Mucosa of gallbladder (tissue), 1 donor: ENCODE results near the gene SNX20. TPM values are rescaled to one million over a fixed set of nuclear protein-coding genes. Genes with fewer than 3 reads are reported as not detected.

Experiments
- DNase-seq: peaks from one replicate; pipeline ENCODE4 v3.0.0-alpha.2; 2020; ENCODE audit warnings: low spot score
- total RNA-seq: library from RNA; stranded (reverse); gene quantifications from one replicate; pipeline ENCODE4 v1.2.1, GENCODE V29; 2021
- donor health status: DM: no; HTN: no; CAD: no.

Gene SNX20, protein sequence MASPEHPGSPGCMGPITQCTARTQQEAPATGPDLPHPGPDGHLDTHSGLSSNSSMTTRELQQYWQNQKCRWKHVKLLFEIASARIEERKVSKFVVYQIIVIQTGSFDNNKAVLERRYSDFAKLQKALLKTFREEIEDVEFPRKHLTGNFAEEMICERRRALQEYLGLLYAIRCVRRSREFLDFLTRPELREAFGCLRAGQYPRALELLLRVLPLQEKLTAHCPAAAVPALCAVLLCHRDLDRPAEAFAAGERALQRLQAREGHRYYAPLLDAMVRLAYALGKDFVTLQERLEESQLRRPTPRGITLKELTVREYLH
- 4.2 TPM for total RNA-seq

DNA sequence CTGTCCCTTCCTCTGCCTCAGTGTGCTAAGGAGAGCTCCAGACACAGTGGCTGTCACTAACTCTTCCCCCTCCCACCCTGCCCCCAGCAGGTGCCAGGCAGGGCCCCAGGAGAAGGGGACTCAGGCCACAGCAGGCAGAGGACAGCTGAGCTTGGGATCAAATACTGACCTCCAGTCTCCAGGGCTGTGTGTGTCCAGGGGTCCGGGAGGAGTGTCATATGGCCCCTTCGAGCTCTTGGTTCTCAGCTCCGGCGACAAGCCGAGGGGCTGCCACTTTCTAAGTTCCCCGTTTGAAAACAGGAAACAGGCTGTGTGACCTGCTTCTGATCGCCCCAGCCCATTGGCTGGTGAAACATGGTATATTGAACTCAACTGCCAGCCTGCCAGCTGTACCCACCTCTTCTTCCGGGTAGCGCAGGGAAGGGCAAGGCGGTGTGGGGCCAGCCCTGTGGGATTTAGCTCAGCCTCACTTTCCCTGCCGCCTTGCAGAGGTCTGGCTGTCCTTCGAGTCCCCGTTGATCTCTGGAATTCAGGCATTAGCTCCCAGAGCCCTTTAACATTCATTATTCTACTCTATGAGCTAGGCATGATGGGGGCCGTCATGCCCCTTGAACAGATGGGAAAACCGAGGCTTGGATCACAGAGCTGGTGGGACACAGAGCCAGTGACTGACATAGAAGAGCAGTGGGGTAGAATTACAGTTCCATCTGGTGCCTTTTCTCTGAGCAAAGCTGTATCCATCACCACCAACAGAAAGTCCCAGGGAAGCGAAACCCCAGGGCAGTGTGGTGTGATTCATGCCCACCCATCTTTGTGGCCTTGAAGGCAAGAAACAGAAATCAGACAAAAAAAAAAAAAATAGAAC lies at the start of gene SNX20:
Gene SNX20, minus strand, starts transcription at position 292 of the 865 bp plus-strand sequence. CDS start 3,786 bp downstream, outside the sequence.
- DNase-seq = peak; percentile 45

DNA sequence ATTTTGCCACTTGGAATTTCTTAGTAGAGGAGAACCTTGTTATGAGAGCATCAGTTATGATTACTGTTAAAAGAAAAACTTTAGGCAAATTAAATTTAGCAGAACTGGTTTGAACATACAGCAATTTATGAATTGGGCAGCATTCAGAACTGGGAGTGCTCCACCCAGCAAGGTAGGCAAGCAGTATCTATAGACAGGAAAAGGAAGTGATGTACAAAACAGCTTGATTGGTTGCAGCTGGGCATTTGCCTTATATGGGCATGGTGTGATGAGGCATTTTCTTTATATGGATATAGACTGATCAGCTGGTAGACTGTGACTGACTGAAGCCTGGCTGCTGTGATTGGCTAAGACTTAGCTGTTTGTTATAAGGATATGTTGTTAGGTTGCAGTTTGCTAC lies 43.2 kb upstream of the SNX20 start:
- DNase-seq = no peak

DNA sequence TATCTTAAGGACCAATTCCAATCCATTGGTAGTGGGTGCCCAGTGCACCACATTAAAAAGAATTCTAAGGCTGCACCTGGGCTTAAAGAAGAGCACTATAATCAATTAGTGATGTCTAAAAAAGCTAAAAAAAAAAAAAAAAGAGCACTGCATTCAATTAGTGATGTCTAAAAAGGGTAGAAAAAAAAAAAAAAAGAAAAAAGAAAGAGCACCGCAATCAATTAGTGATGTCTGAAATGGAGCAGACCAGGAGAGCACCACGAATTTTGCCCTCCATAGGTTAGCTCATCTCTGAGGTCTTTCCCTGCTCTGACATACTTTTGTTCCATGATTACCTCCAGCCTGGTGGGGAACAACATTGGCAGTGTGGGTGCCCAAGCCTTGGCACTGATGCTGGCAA lies 41.8 kb upstream of the SNX20 start:
- no peak for DNase-seq

DNA sequence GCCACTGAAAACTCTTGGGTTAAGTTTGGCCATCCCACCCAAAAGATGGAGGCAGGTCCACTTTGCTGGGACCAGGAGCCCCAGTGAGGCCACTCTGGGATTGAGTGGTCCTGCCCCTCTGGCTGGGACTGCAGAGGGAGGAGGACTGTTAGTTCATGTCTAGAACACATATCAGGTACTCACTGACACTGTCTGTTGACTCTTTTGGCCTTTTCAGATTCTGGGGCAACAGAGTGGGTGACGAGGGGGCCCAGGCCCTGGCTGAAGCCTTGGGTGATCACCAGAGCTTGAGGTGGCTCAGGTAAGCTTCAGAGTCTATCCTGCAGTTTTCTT lies 41.3 kb upstream of the SNX20 start:
- DNase-seq = no peak

DNA sequence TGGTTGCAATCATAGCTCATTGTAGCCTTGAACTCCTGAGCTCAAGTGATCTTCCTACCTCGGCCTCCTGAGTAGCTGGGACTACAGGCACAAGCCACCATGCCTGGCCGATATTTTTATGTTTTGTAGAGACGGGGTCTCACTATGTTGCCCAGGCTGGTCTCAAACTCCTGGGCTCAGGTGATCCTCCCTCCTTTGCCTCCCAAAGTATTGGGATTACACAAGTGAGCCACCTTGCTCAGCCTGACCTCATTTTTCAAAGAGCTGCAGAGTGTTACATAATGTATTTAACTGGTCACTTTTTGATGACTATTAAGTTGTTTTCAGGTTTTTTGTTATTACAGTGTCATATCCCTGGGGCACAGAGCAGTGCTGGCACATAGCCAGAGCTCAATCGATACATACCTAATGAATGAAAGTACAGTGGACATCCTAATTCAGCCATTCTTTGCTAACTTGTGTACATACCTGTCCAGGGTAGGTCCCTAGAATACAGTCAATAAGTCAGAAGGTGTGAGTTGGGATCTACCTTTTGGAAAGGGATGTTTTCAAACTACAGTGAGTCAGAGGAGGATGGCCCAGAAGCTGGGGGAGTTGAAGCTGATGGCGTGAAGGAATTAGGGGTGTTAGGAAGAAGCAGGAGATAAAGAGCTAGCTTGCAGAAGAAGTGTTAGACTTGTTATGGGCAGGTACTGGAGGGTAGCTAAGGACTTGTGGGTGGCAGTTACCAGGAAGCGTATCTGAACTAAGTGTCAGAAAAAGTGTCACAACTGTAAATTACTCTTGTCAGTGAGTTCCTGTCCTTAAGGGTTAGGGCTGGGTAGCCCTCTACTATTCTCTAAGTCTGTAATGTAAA lies 40.7 kb upstream of the SNX20 start:
- peak; percentile 79 for DNase-seq

DNA sequence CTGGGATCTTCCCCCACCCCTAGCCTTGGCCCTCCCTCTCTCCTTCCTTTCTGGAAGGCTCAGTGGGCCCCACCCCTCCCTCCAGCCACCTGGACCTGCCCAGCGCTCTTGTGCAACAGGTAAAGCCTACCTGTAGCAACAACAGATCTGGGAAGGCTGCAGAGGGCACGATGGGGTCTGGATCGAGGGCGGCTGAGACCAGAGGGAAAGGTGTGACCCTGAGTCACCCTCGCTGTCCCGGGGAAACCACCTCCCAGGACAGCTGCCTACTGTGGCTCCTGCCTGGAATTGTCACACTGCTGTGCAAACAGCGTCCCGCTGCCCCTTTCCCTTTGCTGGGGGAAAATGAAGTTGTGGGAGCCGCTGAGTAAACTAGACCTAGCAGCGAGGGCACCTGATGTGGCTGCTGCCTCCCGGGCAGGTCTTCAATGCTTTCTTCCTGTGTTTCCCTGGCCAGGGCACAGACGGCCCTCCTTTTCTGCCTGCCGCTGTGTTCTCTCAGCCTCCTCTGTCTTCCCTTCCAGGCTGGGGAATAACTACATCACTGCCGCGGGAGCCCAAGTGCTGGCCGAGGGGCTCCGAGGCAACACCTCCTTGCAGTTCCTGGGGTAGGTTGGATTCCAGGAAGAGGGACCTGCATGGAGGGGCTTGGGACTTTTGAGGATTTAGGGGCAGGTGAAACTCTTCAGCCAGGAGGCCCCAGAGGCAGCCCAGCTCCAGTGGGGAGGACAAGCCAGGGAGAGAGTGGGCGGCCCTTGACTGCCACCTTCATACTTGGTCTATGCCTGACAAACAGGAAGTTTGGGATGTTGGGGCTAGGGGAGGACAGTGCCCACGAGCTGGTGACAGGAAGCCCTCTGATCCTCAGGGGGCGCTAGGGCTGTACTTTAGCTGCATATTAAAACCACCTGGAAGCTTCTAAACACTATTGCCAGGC lies 38.6 kb upstream of the SNX20 start:
- DNase-seq = peak; percentile 21

DNA sequence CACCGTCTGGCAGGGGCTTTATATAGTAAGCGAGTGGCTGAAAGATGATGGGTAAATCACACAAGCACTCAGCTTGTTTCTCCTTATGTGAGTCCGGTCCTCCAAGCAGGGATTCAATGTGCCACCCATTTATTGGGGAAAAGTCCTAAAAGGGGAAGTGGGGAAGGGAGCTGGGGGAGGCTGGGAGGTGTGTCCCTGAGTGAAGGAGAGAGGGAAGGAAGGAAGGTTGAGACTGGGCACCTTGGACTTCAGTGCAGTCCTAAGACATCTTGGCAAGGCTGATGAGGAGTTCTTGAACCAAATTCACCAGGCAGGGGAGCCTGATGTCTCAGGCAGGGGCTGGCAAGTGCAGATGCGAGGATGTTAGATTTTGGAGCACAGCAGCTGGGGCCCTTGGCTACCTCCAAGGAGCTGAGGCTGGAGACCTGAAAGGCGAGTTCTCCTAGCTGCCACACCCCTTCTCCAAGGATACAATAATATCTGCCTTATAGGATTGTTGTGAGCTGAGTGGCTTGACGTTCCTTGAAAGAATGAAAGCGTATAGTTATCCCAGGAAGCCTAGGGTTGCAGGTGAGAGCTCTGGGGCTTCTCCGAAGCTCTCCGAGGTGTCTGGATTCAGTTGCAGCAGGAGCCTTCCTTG lies 37.8 kb upstream of the SNX20 start:
- no peak for DNase-seq

DNA sequence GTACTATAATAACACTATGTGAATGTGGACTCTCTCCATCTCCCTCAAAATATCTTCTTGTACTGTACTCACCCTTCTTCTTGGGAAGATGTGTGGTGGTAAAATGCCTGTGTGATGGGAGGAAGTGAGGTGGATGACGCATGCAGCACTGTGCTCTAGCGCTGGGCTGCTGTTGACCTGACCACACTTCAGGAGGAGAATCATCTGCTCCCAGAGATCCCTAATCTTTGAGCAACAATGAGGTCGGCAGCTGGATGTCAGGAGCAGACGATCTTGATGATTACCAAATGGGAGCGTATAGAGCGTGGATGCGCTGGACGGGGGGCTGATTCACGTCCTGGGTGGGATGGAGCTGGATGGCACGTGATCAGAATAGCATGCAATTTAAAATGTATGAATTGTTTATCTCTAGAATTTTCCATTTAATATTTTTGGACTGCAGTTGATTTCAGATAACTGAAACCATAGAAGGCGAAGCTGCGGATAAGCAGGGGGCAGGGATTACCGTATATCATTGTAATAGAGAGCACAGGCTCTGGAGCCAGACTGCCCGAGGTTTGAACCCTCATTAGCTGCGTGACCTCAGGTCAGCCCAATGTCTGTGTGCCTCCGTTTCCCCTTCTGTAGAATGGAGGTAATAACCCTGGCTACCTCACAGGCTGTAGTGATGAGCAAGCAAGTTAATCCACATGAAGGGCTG lies 37.1 kb upstream of the SNX20 start:
- no peak for DNase-seq

DNA sequence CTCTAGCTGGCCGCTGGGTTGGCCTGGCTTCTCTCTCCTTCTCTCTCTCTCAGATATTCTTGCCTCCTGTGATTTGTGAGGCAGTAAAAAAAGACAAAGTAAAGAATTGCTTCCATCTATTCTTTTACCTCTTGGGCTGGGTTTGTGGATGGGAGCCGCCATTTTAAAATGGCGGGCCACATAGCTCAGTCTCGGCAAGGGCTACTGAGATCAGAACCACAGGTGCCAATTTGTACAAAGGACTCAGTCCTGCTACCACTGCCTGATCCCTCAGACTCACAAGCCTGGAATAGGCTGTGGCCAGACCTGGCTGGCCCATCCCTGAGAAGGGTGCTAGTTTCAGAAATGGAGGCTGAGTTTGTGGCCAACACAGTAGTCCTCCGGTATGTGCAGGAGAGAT lies 36.4 kb upstream of the SNX20 start:
- no peak for DNase-seq

DNA sequence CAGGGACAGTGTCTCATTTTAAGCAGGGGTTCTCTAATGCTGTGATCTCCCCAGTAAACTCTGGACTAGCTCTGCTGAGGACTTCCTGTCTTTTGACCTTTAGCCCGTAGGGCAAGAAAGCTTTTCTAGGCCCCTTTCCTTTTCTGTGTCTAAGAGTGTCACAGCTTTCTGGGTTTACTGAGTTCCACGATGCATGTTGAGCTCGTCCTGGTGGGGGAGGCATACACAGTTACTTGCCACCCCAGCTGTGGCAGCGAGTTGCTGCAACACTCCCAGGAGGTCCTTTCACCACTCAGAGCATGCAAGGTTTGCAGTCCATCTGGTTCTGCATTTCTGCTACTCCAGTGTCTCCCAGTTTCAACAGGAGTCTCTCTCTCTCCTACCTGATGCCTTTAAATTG lies 36.0 kb upstream of the SNX20 start:
- no peak for DNase-seq

DNA sequence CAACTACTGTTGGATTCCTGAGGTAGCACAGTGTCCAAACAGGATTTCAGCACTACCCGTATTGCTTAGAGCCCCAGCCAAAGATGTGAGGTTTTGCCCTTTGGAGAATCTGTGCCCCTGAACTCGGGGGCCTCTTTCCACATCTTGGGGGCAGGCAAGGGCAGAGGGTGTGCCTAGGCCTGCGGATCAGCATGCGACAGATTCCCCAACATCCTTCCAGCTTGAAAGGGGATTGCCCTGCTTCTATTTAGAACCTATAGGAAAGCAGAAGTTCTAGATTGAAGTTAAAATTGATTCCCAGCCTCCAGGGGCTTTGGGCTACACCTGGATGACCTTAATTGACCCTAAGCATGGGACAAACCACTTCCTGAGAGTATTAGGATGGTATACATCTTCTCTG lies 31.8 kb upstream of the SNX20 start:
- no peak for DNase-seq

DNA sequence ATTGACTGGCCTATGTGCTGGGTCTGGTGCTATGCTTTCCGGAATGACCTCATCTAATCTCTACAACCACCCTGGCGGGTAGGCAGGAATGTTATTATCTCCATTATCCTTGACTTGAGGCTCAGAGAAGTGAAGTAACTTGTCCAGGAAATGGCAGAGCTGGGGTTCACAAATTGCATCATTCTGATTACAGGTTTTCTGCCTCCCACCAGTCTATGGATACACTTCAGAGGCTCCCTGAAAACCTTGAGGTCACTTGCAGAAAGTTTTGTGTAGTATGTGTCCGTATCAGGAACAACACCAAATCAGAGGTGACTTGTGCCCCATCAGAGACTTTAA lies 31.4 kb upstream of the SNX20 start:
- DNase-seq = no peak

DNA sequence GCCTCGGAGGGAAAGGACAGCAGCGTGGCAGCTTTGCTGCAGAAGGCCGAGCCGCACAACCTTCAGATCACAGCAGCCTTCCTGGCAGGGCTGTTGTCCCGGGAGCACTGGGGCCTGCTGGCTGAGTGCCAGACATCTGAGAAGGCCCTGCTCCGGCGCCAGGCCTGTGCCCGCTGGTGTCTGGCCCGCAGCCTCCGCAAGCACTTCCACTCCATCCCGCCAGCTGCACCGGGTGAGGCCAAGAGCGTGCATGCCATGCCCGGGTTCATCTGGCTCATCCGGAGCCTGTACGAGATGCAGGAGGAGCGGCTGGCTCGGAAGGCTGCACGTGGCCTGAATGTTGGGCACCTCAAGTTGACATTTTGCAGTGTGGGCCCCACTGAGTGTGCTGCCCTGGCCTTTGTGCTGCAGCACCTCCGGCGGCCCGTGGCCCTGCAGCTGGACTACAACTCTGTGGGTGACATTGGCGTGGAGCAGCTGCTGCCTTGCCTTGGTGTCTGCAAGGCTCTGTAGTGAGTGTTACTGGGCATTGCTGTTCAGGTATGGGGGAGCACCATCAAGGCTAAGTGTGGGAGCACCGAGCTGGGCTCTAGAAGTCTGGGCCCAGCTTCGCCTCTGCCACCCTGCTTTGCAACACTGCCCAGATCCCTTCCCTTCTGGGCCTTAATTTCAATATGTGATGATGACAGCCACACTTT lies 30.9 kb upstream of the SNX20 start:
- no peak for DNase-seq

DNA sequence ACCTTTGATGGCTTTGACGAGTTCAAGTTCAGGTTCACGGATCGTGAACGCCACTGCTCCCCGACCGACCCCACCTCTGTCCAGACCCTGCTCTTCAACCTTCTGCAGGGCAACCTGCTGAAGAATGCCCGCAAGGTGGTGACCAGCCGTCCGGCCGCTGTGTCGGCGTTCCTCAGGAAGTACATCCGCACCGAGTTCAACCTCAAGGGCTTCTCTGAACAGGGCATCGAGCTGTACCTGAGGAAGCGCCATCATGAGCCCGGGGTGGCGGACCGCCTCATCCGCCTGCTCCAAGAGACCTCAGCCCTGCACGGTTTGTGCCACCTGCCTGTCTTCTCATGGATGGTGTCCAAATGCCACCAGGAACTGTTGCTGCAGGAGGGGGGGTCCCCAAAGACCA lies 29.9 kb upstream of the SNX20 start:
- DNase-seq = no peak

DNA sequence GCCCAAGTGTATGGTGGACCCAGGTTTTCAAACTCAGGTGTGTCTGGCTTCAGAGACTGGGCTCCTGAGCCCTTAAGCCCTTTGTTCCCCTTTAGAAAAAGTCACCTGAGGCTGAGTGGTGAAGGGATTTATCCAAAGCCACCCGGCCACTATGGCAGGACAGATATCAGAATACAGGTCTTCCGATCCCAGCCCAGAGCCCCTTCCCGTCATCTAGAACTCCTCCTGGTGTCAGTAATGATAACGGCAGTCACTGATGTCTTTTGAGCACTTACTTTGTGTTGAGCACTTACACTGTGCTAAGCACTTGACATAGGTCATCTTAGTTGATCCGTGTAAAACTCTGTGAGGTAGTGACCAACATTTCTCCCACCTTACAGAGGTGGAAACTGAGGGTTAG lies 28.9 kb upstream of the SNX20 start:
- no peak for DNase-seq

DNA sequence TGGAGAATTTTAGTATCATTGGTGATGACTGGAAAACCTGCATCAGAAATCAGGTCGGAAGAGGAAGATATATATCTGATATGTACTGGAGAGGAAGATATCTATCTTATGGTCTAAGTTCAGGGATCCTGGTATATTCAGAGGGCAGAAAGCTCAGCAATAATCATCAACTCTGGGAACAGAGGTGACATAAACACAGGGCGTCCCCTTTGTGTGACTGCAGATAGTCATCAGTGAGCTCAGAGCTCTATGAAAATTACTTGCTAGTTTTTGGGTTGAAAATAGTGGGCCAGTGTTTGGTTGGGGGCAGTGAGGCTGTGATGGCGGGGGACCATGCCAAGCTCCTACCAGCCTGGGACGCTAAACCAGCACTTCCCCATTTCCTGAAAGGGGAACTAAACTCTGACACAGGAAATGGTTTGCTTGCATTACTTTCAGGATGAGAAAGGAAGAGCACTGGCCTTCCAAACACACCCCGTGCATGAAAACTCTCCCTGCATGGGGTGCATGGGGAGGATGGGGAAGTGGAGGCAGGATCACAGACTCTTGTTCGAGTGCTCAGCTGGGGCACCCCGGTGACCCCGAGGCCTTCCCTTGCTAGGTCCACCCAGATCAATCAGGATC lies 28.1 kb upstream of the SNX20 start:
- no peak for DNase-seq

DNA sequence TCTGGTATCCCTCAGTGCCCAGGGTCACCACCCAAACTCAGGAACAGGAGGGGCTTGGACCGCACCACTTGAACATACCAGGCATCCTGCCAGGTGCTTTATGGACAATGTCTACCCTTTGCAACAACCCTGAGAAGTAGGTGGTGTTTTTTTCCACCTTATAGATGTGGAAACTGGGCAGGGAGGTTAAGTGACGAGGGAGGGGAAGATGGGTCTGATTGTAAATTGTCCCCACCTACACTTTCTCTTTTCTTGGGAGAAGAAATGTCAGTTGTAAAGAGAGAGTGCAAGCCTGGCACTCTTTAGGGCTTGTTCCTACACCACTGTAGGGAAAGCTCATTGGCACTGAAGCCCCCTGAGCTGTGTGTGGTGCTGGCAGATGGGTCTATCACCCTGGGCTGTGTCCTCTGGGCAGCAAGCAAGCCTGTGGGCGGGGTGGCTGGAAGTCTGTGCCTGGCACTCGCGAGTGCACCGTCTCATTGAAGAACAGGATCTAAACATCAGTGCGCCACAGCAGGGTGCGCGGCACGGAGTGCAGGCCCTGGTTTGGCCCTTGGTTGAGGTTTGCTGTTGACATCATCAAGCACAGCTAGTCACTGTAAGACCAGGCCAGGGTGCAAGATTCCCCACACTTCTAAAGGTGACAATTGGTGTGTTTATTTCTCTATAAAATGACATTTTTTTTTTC lies 27.4 kb upstream of the SNX20 start:
- no peak for DNase-seq

DNA sequence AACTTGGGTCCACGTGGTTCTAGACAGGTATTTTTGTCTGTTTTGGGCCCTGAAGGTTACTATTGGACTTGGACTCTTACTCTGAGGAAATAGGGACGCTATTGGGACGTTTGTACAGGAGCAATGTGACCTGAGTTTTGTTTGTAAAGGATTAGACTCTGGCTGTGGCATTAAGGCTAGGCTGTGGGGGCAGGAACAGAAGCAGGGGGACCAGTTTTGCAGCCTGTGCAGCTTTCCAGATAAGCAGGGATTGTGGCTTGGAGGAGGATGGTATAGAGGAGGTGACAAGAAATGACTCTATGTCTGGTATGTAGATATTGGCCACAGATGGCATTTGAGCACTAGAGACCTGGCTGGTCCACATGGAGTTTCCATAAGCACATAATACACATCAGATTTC lies 25.1 kb upstream of the SNX20 start:
- DNase-seq = no peak
